Vagina (tissue), 2 donors: ENCODE data around the gene CCDC170.

Source experiments
- POLR2A ChIP-seq, 2 donors: fragments of 450-650 bp; IDR thresholded peaks; one replicate each; pipeline ENCODE4 v1.6.1; 2017; ENCODE audit warnings: antibody characterized with exemption in 2 of 2, mild to moderate bottlenecking in 2 of 2, moderate library complexity in 2 of 2
- POLR2AphosphoS5 ChIP-seq, 2 donors: sonication (generic); formaldehyde crosslinking; IDR thresholded peaks; one replicate each; pipeline ENCODE4 v1.9.0; 2017; ENCODE audit warnings: antibody characterized with exemption in 2 of 2, mild to moderate bottlenecking in 2 of 2, low read depth in 1 of 2; ENCODE audit not compliant: insufficient read depth in 1 of 2
- TF ChIP-seq, protein P1 (sequence below), 3 experiments: fragments of 450-650 bp in 2 of 3; fragments of 200-600 bp in 1 of 3; sonication (generic) in 1 of 3; IDR thresholded peaks; one replicate each; pipeline ENCODE4 v1.5.1; 2017 to 2019; ENCODE audit warnings: antibody characterized with exemption in 3 of 3, mild to moderate bottlenecking in 2 of 3, moderate library complexity in 2 of 3

DNA sequence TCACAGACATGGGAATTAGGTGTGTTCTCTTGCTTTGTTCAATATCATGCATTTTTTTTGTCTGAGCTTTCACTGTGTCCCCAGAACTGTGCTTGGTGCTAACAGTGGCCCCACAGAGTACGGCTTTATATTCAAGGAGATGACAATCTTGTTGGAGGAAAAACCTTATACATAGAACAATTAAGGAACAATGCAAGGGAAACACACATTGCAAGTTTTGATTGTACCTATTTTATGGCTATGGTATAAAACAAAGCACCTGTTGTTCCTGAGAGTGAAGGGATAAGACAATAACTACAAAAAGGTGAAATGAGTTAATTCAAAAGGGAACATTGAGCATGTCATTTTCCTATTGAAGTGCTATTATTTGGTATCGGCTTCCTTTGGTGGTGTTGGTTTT, 169.7 kb downstream of the CCDC170 start:
- TF ChIP-seq POLR2AphosphoS5 (IDR thresholded peaks at IDR 0.05; ENCODE audit: insufficient read depth in 1 of 2, low read depth in 1 of 2) (no peak), POLR2A (IDR thresholded peaks at IDR 0.05) (no peak)
- TF ChIP-seq, protein P1, sequence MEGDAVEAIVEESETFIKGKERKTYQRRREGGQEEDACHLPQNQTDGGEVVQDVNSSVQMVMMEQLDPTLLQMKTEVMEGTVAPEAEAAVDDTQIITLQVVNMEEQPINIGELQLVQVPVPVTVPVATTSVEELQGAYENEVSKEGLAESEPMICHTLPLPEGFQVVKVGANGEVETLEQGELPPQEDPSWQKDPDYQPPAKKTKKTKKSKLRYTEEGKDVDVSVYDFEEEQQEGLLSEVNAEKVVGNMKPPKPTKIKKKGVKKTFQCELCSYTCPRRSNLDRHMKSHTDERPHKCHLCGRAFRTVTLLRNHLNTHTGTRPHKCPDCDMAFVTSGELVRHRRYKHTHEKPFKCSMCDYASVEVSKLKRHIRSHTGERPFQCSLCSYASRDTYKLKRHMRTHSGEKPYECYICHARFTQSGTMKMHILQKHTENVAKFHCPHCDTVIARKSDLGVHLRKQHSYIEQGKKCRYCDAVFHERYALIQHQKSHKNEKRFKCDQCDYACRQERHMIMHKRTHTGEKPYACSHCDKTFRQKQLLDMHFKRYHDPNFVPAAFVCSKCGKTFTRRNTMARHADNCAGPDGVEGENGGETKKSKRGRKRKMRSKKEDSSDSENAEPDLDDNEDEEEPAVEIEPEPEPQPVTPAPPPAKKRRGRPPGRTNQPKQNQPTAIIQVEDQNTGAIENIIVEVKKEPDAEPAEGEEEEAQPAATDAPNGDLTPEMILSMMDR (IDR thresholded peaks at IDR 0.05) = no peak
